Psoas muscle (tissue), 8 donors: ENCODE results near the gene ZNF397. TPM values are rescaled to one million over a fixed set of nuclear protein-coding genes. Genes with fewer than 3 reads are reported as not detected.
"Not testable (repeated sequence)": the region's sequence is repeated elsewhere in the genome, so short reads cannot be mapped to it uniquely, and the experiment has no call there.

Experiments used
- ATAC-seq, 4 donors: fragments of 200-7000 bp; cut with Tn5 transposase; one replicate each; pipeline ENCODE4 v1.9.1; 2020; ENCODE audit warnings: moderate library complexity in 3 of 4, mild to moderate bottlenecking in 2 of 4
- DNase-seq, 2 donors: peaks; one replicate each; pipeline ENCODE4 v3.0.0-alpha.2; 2020
- H3K27ac ChIP-seq: fragments of 200-600 bp; one replicate; pipeline ENCODE4 v1.8.0; 2022
- H3K27me3 ChIP-seq, 3 donors: fragments of 200-600 bp in 1 of 3; one replicate each; pipeline versions ENCODE4 v1.6.1 to v1.8.0; 2013 to 2022; ENCODE audit warnings: low read length in 2 of 3, mild to moderate bottlenecking in 2 of 3, moderate library complexity in 1 of 3; ENCODE audit not compliant: insufficient read depth in 3 of 3
- H3K36me3 ChIP-seq, 2 donors: fragments of 200-600 bp in 1 of 2; one replicate each; pipeline versions ENCODE4 v1.6.1 to v1.8.0; 2013 to 2022; ENCODE audit warnings: low read depth in 1 of 2, mild to moderate bottlenecking in 1 of 2, moderate library complexity in 1 of 2; ENCODE audit not compliant: insufficient read depth in 1 of 2
- H3K4me1 ChIP-seq: fragments of 200-600 bp; one replicate; pipeline ENCODE4 v1.8.0; 2022
- H3K4me3 ChIP-seq: fragments of 200-600 bp; one replicate; pipeline ENCODE4 v1.8.0; 2022; ENCODE audit warnings: mild to moderate bottlenecking
- H3K9me3 ChIP-seq: fragments of 200-600 bp; one replicate; pipeline ENCODE4 v1.8.0; 2022
- CTCF ChIP-seq: fragments of 200-600 bp; IDR thresholded peaks from one replicate; pipeline ENCODE4 v1.8.0; 2022; ENCODE audit warnings: antibody characterized with exemption
- WGBS, 3 donors: extraction: QIAGEN DNeasy Blood & Tissue Kit; methylation state at CpG; one replicate each; pipeline versions ENCODE4 v1.1.6 to v1.1.7; 2013; 5-methylcytosine and 5-hydroxymethylcytosine counted together
- intact Hi-C, 2 donors: fragments of 100-400 bp; cut with DNase I; formaldehyde crosslinking; loops; one replicate each; pipeline versions ENCODE4 v1.11.0 to v1.14.2; 2022
- polyA plus RNA-seq, 3 donors: library from polyadenylated mRNA; stranded (reverse); fragments of 200-250 nt; gene quantifications; one replicate each; pipeline ENCODE4 v1.2.3, GENCODE V29; 2013
- total RNA-seq, 4 donors: library from RNA; stranded (reverse); fragmentation: NEBNext Ultra II Directional in 2 of 4; extraction: Animal tissue kit (Norgen Biotek cat#: 25700) in 2 of 4; gene quantifications; one replicate each; pipeline versions ENCODE4 v1.2.1 to v1.2.4, GENCODE V29; 2021 to 2023
- donor health status: healthy with polysubstance abuse.
- donor health status: DM: no; HTN: no; CAD: no; lungs with moderate emphysema.
- donor health status: Bipolar disorder and iron deficiency.
- donor health status: healthy.
- donor health status: DM: yes; HTN: yes; CAD: no.
- donor health status: DM: no; HTN: no; CAD: no.
- donor health status: DM: no; HTN: no; CAD: no.
- donor health status: DM: yes; HTN: yes; CAD: no.

Gene ZNF397
- total and polyA plus RNA-seq, 7 donors = 10.5 to 34.5 (median 18.3) TPM

- no peaks in the 10 kb centered on the region for H3K4me1 ChIP-seq
- H3K27me3 ChIP-seq = no peaks in the 10 kb centered on the region
- DNase-seq (no peak), ATAC-seq (no peak)
- WGBS, 3 donors = 56 to 62% (median 57%) methylated on average over 2 of the region's 2 CpGs
- TF ChIP-seq CTCF = no peak
- no peak overlapping the region for H3K4me3 ChIP-seq
- no peaks in the 10 kb centered on the region for H3K9me3 ChIP-seq
- intact Hi-C loops = no loop called here
- no peak overlapping the region for H3K27ac ChIP-seq
- H3K36me3 ChIP-seq = no peaks in the 10 kb centered on the region
Observed at GRCh38 chr18:35197296-35197695, 43.5 kb upstream of the ZNF397 start.

GRCh38 chr18:35201256-35201931, 39.4 kb upstream of the ZNF397 start:
- Histone ChIP-seq H3K4me3 (no peak overlapping the region), H3K4me1 (no peaks in the 10 kb centered on the region), H3K27me3 (no peaks in the 10 kb centered on the region), H3K36me3 (no peaks in the 10 kb centered on the region), H3K27ac (no peak overlapping the region), H3K9me3 (no peaks in the 10 kb centered on the region)
- 54 to 56% (median 55%) methylated on average over 5 of the region's 5 CpGs for WGBS, 3 donors
- ATAC-seq (no peak), DNase-seq (no peak)
- intact Hi-C loops = no loop called here
- no peak for TF ChIP-seq CTCF

DNA sequence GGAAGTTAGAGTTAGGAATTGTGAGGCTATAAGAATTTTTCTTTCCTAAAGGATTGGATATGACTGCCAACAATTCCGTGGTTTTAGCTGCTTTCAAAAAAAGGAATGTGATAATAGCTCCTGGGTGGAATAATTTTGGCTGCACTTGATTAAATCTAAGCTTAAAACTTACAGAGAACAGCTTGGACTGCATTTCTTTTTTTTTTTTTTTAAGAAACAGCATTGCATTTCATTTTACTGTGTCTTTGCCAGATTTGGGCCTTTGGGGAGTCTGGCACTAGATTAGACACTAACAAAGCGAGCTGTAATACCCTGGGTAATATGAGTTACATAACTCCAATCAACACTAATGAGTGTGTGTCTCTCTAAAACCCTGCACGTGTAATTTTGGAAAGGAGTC, 37.8 kb upstream of the ZNF397 start:
- H3K4me3 ChIP-seq = no peak overlapping the region
- no peaks in the 10 kb centered on the region for H3K27me3 ChIP-seq
- no peak for DNase-seq
- H3K9me3 ChIP-seq = no peaks in the 10 kb centered on the region
- H3K36me3 ChIP-seq = no peaks in the 10 kb centered on the region
- no peaks in the 10 kb centered on the region for H3K4me1 ChIP-seq
- ATAC-seq = no peak
- TF ChIP-seq CTCF = no peak
- intact Hi-C loops = no loop called here
- H3K27ac ChIP-seq = no peak overlapping the region
- 25 to 31% (median 26%) methylated on average over 3 of the region's 3 CpGs for WGBS, 3 donors

DNA sequence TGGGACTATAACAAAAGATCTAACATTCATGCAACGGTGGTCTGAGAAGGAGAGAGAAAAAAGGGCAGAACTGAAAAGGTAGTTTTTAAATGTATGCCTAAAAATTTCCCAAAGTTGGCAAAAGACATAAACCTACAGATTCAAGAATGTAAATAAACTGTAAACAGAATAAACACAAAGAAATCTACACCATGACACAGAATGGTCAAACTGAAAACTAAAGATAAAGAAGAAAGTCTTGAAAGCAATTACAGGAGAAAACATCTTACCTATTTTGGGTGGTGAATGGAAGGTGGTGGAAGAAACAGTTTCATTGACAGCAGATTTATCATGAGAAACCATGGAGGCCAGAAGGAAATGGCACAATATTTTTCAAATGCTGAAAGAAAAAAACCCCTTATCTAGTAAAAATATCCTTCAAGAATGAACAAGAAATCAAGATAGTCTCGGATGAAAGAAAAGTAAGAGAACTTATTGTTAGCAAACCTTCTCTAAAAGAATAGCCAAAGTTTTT, 35.6 kb upstream of the ZNF397 start:
- no peaks in the 10 kb centered on the region for H3K4me1 ChIP-seq
- no peak for ATAC-seq

GRCh38 chr18:35205746-35206458, 34.9 kb upstream of the ZNF397 start:
- H3K4me1 ChIP-seq, DNase-seq, H3K36me3 ChIP-seq, H3K9me3 ChIP-seq, H3K27ac ChIP-seq, ATAC-seq, H3K27me3 ChIP-seq, H3K4me3 ChIP-seq, intact Hi-C loops: not testable (repeated sequence)
- 92 to 95% (median 94%) methylated on average over 11 to 23 of the region's 30 CpGs for WGBS, 3 donors

More for the DNA sequence above, 35.6 kb upstream of the ZNF397 start:
- no peak for DNase-seq
- intact Hi-C loops = no loop called here
- 92 to 97% (median 92%) methylated on average over 2 of the region's 2 CpGs for WGBS, 3 donors
- Histone ChIP-seq H3K27me3 (no peaks in the 10 kb centered on the region), H3K9me3 (no peaks in the 10 kb centered on the region), H3K27ac (no peak overlapping the region), H3K36me3 (no peaks in the 10 kb centered on the region), H3K4me3 (no peak overlapping the region)
- no peak for TF ChIP-seq CTCF
